Parathyroid adenoma (tissue), 2 donors: ENCODE data around the gene TBX21.

Experiments
- H2AFZ ChIP-seq: fragments of 300-600 bp; sonication (generic); one replicate; pipeline ENCODE4 v1.7.0; 2017; ENCODE audit warnings: antibody characterized with exemption, mild to moderate bottlenecking
- H3K27ac ChIP-seq: fragments of 300-600 bp; sonication (generic); one replicate; pipeline ENCODE4 v1.7.0; 2017
- H3K27me3 ChIP-seq: fragments of 300-600 bp; sonication (generic); one replicate; pipeline ENCODE4 v1.7.0; 2017; ENCODE audit warnings: low read length; ENCODE audit not compliant: control insufficient read depth, insufficient read depth
- H3K36me3 ChIP-seq: fragments of 300-600 bp; sonication (generic); one replicate; pipeline ENCODE4 v1.7.0; 2017; ENCODE audit warnings: low read length; ENCODE audit not compliant: control insufficient read depth, insufficient read depth
- H3K4me1 ChIP-seq: fragments of 300-600 bp; sonication (generic); one replicate; pipeline ENCODE4 v1.7.0; 2017; ENCODE audit warnings: control low read depth
- H3K4me2 ChIP-seq: fragments of 300-600 bp; sonication (generic); one replicate; pipeline ENCODE4 v1.7.0; 2017; ENCODE audit warnings: low read length
- H3K4me3 ChIP-seq: fragments of 300-600 bp; sonication (generic); one replicate; pipeline ENCODE4 v1.7.0; 2017; ENCODE audit warnings: low read depth, low read length
- H3K79me2 ChIP-seq: fragments of 300-600 bp; sonication (generic); one replicate; pipeline ENCODE4 v1.7.0; 2017; ENCODE audit warnings: control low read depth
- H3K9ac ChIP-seq: fragments of 300-600 bp; sonication (generic); one replicate; pipeline ENCODE4 v1.7.0; 2017; ENCODE audit warnings: mild to moderate bottlenecking
- H3K9me3 ChIP-seq: fragments of 300-600 bp; sonication (generic); one replicate; pipeline ENCODE4 v1.7.0; 2017; ENCODE audit warnings: low read length; ENCODE audit not compliant: control insufficient read depth
- TF ChIP-seq, protein P1 (sequence below): fragments of 300-600 bp; sonication (generic); IDR thresholded peaks from one replicate; pipeline ENCODE4 v1.7.0; 2017; ENCODE audit warnings: antibody characterized with exemption, mild to moderate bottlenecking
- donor health status: primary hyperparathyroidism.

TBX21 gene

GRCh38 chr17:47774331-47774730, 41.3 kb downstream of the TBX21 start:
- TF ChIP-seq, protein P1, sequence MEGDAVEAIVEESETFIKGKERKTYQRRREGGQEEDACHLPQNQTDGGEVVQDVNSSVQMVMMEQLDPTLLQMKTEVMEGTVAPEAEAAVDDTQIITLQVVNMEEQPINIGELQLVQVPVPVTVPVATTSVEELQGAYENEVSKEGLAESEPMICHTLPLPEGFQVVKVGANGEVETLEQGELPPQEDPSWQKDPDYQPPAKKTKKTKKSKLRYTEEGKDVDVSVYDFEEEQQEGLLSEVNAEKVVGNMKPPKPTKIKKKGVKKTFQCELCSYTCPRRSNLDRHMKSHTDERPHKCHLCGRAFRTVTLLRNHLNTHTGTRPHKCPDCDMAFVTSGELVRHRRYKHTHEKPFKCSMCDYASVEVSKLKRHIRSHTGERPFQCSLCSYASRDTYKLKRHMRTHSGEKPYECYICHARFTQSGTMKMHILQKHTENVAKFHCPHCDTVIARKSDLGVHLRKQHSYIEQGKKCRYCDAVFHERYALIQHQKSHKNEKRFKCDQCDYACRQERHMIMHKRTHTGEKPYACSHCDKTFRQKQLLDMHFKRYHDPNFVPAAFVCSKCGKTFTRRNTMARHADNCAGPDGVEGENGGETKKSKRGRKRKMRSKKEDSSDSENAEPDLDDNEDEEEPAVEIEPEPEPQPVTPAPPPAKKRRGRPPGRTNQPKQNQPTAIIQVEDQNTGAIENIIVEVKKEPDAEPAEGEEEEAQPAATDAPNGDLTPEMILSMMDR: no peak
- H3K27me3 ChIP-seq: peaks cover 3% of the 10 kb centered on the region
- H3K4me3 ChIP-seq: no peak overlapping the region
- H3K36me3 ChIP-seq: no peaks in the 10 kb centered on the region
- no peak overlapping the region for H3K4me2 ChIP-seq
- no peak overlapping the region for H3K27ac ChIP-seq
- H3K9ac ChIP-seq: no peak overlapping the region
- H2AFZ ChIP-seq: no peak overlapping the region
- H3K79me2 ChIP-seq: no peaks in the 10 kb centered on the region
- no peaks in the 10 kb centered on the region for H3K9me3 ChIP-seq
- no peaks in the 10 kb centered on the region for H3K4me1 ChIP-seq

- peaks cover 3% of the 10 kb centered on the region for H3K27me3 ChIP-seq
- H3K36me3 ChIP-seq: no peaks in the 10 kb centered on the region
- H3K27ac ChIP-seq: no peak overlapping the region
- TF ChIP-seq, protein P1: no peak
- H3K4me2 ChIP-seq: no peak overlapping the region
- no peak overlapping the region for H2AFZ ChIP-seq
- H3K4me3 ChIP-seq: no peak overlapping the region
- H3K9me3 ChIP-seq: no peaks in the 10 kb centered on the region
- H3K4me1 ChIP-seq: no peaks in the 10 kb centered on the region
- no peaks in the 10 kb centered on the region for H3K79me2 ChIP-seq
- H3K9ac ChIP-seq: no peak overlapping the region
Observed at GRCh38 chr17:47774987-47775580, 42.0 kb downstream of the TBX21 start.

DNA sequence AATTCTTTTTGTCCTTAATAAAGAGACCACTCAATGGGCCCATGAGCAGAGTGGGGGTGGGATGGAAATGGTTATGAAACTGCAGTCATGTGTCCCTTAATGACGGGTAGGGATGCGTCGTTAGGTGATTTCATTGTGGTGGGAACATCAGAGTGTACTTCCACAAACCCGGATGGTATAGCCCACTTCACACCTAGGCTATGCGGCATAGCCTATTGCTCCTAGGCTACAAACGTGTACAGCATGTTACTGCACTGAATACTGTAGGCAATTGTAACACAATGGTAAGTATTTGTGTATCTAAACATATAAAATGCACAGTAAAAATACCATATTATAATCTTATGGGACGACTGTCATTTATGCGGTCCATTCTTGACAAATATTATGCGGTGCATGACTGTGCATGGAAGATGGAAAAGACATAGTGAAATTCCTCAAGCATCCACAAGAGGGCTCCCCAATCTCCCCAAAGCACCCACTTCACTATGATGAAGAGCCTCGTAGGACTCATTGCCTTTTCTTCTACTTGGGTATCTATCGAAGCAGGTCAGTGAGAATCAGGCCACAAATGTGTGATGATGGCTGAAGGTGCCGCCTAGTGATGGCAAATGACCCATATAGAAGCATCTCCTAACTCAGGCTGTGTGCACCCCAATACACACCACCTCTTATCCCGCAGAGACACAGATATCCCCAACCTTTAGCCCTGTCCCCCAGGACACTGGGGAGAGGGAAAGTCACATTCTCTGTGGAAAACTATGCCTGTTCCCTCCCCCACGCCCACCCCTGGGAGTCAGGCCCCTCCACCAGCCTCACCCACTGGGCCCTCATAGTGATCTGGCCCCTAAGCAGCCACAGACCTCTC, 43.5 kb downstream of the TBX21 start:
- H3K27me3 ChIP-seq: peaks cover 3% of the 10 kb centered on the region

DNA sequence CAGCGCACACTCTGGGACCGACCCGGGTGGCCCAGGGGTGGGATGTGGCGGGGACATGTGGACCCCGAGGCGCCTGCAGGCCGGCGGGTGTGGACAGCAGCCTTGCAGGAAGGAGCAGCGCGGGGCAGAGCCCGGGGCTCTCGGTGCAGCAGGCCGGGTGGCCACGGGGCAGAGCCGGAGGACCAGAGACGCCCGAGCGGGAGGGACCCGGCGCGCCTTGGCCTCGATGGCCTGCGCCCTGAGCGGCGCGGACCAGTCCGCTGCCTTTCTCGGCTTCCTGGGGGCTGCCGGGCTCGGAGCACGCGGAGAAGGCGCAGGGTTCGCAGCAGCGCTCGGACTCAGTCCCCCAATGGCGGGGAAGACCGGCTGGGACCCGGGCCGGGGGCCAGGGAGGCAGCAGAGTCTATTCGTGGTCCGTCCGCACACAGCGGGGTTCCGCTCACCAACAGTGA, 45.2 kb downstream of the TBX21 start:
- no peaks in the 10 kb centered on the region for H3K36me3 ChIP-seq
- no peak overlapping the region for H3K9ac ChIP-seq
- no peaks in the 10 kb centered on the region for H3K79me2 ChIP-seq
- no peaks in the 10 kb centered on the region for H3K9me3 ChIP-seq
- no peaks in the 10 kb centered on the region for H3K4me1 ChIP-seq
- no peak overlapping the region for H3K4me3 ChIP-seq
- no peak overlapping the region for H2AFZ ChIP-seq
- H3K4me2 ChIP-seq: no peak overlapping the region
- H3K27ac ChIP-seq: no peak overlapping the region
- TF ChIP-seq, protein P1: no peak
- H3K27me3 ChIP-seq: peaks cover 3% of the 10 kb centered on the region

More for the DNA sequence above, 43.5 kb downstream of the TBX21 start:
- Histone ChIP-seq H3K9me3 (no peaks in the 10 kb centered on the region), H3K4me3 (no peak overlapping the region), H2AFZ (no peak overlapping the region), H3K4me2 (no peak overlapping the region), H3K36me3 (no peaks in the 10 kb centered on the region), H3K4me1 (no peaks in the 10 kb centered on the region), H3K9ac (no peak overlapping the region), H3K79me2 (no peaks in the 10 kb centered on the region), H3K27ac (no peak overlapping the region)
- TF ChIP-seq, protein P1: peak; percentile 75
